ENCODE data around the gene FGF12. TPM values are rescaled to one million over a fixed set of nuclear protein-coding genes. Genes with fewer than 3 reads are reported as not detected.
A peak's percentile ranks its signal among the peaks of the same experiment; 100 is the strongest.

FGF12 gene
- total RNA-seq, 1 experiment from 2014 or later: not detected

- no peak overlapping the region for H3K27ac ChIP-seq
- no peak for DNase-seq (ENCODE audit: low read depth in 1 of 2, low spot score in 2 of 2)
- H3K9me3 ChIP-seq (replicated peaks): no peaks in the 10 kb centered on the region
- no peak overlapping the region for H3K4me3 ChIP-seq
- H3K27me3 ChIP-seq (replicated peaks): 0 out of 2 replicates have a peak, but pooled peaks cover 3% of the 10 kb centered on the region
- H3K36me3 ChIP-seq: no peaks in the 10 kb centered on the region
- H3K4me1 ChIP-seq (replicated peaks): no peaks in the 10 kb centered on the region
Observed at GRCh38 chr3:192482809-192483208, 244.5 kb downstream of the FGF12 start.

- no peak for DNase-seq (ENCODE audit: low read depth in 1 of 2, low spot score in 2 of 2)
- Histone ChIP-seq H3K36me3 (no peaks in the 10 kb centered on the region), H3K4me3 (no peak overlapping the region), H3K27me3 (replicated peaks) (0 out of 2 replicates have a peak, but pooled peaks cover 3% of the 10 kb centered on the region), H3K4me1 (replicated peaks) (no peaks in the 10 kb centered on the region), H3K27ac (no peak overlapping the region), H3K9me3 (replicated peaks) (no peaks in the 10 kb centered on the region)
Observed at GRCh38 chr3:192482391-192482790, 244.9 kb downstream of the FGF12 start.

GRCh38 chr3:192481638-192482037 lies 245.7 kb downstream of the FGF12 start:
- DNase-seq (ENCODE audit: low read depth in 1 of 2, low spot score in 2 of 2): no peak
- H3K4me3 ChIP-seq: no peak overlapping the region
- H3K27me3 ChIP-seq (replicated peaks): 0 out of 2 replicates have a peak, but pooled peaks cover 3% of the 10 kb centered on the region
- no peaks in the 10 kb centered on the region for H3K4me1 ChIP-seq (replicated peaks)
- H3K27ac ChIP-seq: no peak overlapping the region
- no peaks in the 10 kb centered on the region for H3K36me3 ChIP-seq
- no peaks in the 10 kb centered on the region for H3K9me3 ChIP-seq (replicated peaks)

- peak; percentile 10 to 44 for DNase-seq (ENCODE audit: low read depth in 1 of 2, low spot score in 2 of 2)
- Histone ChIP-seq H3K27me3 (replicated peaks) (no peaks in the 10 kb centered on the region; the same call in 1 of the 2 replicates), H3K4me1 (replicated peaks) (no peaks in the 10 kb centered on the region), H3K4me3 (no peak overlapping the region), H3K27ac (no peak overlapping the region), H3K9me3 (replicated peaks) (no peaks in the 10 kb centered on the region), H3K36me3 (no peaks in the 10 kb centered on the region)
Observed at GRCh38 chr3:192467230-192468140, 259.9 kb downstream of the FGF12 start.

- Histone ChIP-seq H3K9me3 (replicated peaks) (no peaks in the 10 kb centered on the region), H3K36me3 (no peaks in the 10 kb centered on the region), H3K4me1 (replicated peaks) (no peaks in the 10 kb centered on the region), H3K27ac (no peak overlapping the region), H3K4me3 (no peak overlapping the region), H3K27me3 (replicated peaks) (peaks cover 7% of the 10 kb centered on the region)
- DNase-seq (ENCODE audit: low read depth in 1 of 2, low spot score in 2 of 2): no peak
Observed at GRCh38 chr3:192449036-192449435, 278.3 kb downstream of the FGF12 start.

GRCh38 chr3:192445770-192446644 lies 281.3 kb downstream of the FGF12 start:
- H3K27me3 ChIP-seq (replicated peaks): peaks cover 7% of the 10 kb centered on the region
- H3K27ac ChIP-seq: no peak overlapping the region
- DNase-seq (ENCODE audit: low read depth in 1 of 2, low spot score in 2 of 2): no peak
- no peaks in the 10 kb centered on the region for H3K4me1 ChIP-seq (replicated peaks)
- no peaks in the 10 kb centered on the region for H3K9me3 ChIP-seq (replicated peaks)
- H3K4me3 ChIP-seq: no peak overlapping the region
- H3K36me3 ChIP-seq: no peaks in the 10 kb centered on the region

GRCh38 chr3:192444791-192445106 lies 282.6 kb downstream of the FGF12 start:
- H3K4me3 ChIP-seq: no peak overlapping the region

GRCh38 chr3:192444096-192444790 lies 283.1 kb downstream of the FGF12 start:
- Histone ChIP-seq H3K27me3 (replicated peaks) (peaks cover 7% of the 10 kb centered on the region), H3K36me3 (no peaks in the 10 kb centered on the region), H3K27ac (no peak overlapping the region), H3K4me1 (replicated peaks) (no peaks in the 10 kb centered on the region), H3K4me3 (no peak overlapping the region), H3K9me3 (replicated peaks) (no peaks in the 10 kb centered on the region)
- peak; percentile 16 to 43 for DNase-seq (ENCODE audit: low read depth in 1 of 2, low spot score in 2 of 2)

More at GRCh38 chr3:192444791-192445106, 282.6 kb downstream of the FGF12 start:
- H3K36me3 ChIP-seq: no peaks in the 10 kb centered on the region
- H3K27me3 ChIP-seq (replicated peaks): peaks cover 7% of the 10 kb centered on the region
- no peak for DNase-seq (ENCODE audit: low read depth in 1 of 2, low spot score in 2 of 2)
- no peak overlapping the region for H3K27ac ChIP-seq
- no peaks in the 10 kb centered on the region for H3K4me1 ChIP-seq (replicated peaks)
- no peaks in the 10 kb centered on the region for H3K9me3 ChIP-seq (replicated peaks)

- Histone ChIP-seq H3K36me3 (no peaks in the 10 kb centered on the region), H3K9me3 (replicated peaks) (no peaks in the 10 kb centered on the region)
- DNase-seq (ENCODE audit: low read depth in 1 of 2, low spot score in 2 of 2): no peak
Observed at GRCh38 chr3:192435241-192435640, 292.1 kb downstream of the FGF12 start.

GRCh38 chr3:192434186-192434585 lies 293.2 kb downstream of the FGF12 start:
- no peak overlapping the region for H3K4me3 ChIP-seq
- H3K27me3 ChIP-seq (replicated peaks): 0 out of 2 replicates have a peak, but pooled peaks cover 3% of the 10 kb centered on the region
- no peaks in the 10 kb centered on the region for H3K9me3 ChIP-seq (replicated peaks)
- no peaks in the 10 kb centered on the region for H3K36me3 ChIP-seq
- DNase-seq (ENCODE audit: low read depth in 1 of 2, low spot score in 2 of 2): no peak
- H3K27ac ChIP-seq: no peak overlapping the region
- no peaks in the 10 kb centered on the region for H3K4me1 ChIP-seq (replicated peaks)

More at GRCh38 chr3:192435241-192435640, 292.1 kb downstream of the FGF12 start:
- 0 out of 2 replicates have a peak, but pooled peaks cover 3% of the 10 kb centered on the region for H3K27me3 ChIP-seq (replicated peaks)
- no peaks in the 10 kb centered on the region for H3K4me1 ChIP-seq (replicated peaks)
- no peak overlapping the region for H3K27ac ChIP-seq
- no peak overlapping the region for H3K4me3 ChIP-seq

GRCh38 chr3:192433704-192434103 lies 293.6 kb downstream of the FGF12 start:
- H3K36me3 ChIP-seq: no peaks in the 10 kb centered on the region
- H3K4me1 ChIP-seq (replicated peaks): no peaks in the 10 kb centered on the region

GRCh38 chr3:192422997-192423342 lies 304.4 kb downstream of the FGF12 start:
- Histone ChIP-seq H3K9me3 (replicated peaks) (no peaks in the 10 kb centered on the region), H3K27ac (no peak overlapping the region), H3K27me3 (replicated peaks) (no peaks in the 10 kb centered on the region; the same call in 1 of the 2 replicates), H3K4me1 (replicated peaks) (no peaks in the 10 kb centered on the region), H3K36me3 (no peaks in the 10 kb centered on the region), H3K4me3 (no peak overlapping the region)
- no peak for DNase-seq (ENCODE audit: low read depth in 1 of 2, low spot score in 2 of 2)

More at GRCh38 chr3:192433704-192434103, 293.6 kb downstream of the FGF12 start:
- Histone ChIP-seq H3K27me3 (replicated peaks) (0 out of 2 replicates have a peak, but pooled peaks cover 3% of the 10 kb centered on the region), H3K27ac (no peak overlapping the region), H3K4me3 (no peak overlapping the region), H3K9me3 (replicated peaks) (no peaks in the 10 kb centered on the region)
- no peak for DNase-seq (ENCODE audit: low read depth in 1 of 2, low spot score in 2 of 2)

GRCh38 chr3:192422321-192422996 lies 304.9 kb downstream of the FGF12 start:
- DNase-seq (ENCODE audit: low read depth in 1 of 2, low spot score in 2 of 2): no peak
- H3K27ac ChIP-seq: no peak overlapping the region

More at GRCh38 chr3:192422321-192422996, 304.9 kb downstream of the FGF12 start:
- Histone ChIP-seq H3K36me3 (no peaks in the 10 kb centered on the region), H3K4me1 (replicated peaks) (no peaks in the 10 kb centered on the region), H3K27me3 (replicated peaks) (no peaks in the 10 kb centered on the region; the same call in 1 of the 2 replicates), H3K4me3 (no peak overlapping the region), H3K9me3 (replicated peaks) (no peaks in the 10 kb centered on the region)
